PFSK-1 (cell line): ENCODE results near the gene USP17L26.
"Not testable (repeated sequence)": the region's sequence is repeated elsewhere in the genome, so short reads cannot be mapped to it uniquely, and the experiment has no call there.

Experiments
- POLR2AphosphoS5 ChIP-seq: IDR thresholded peaks from 2 replicates; pipeline ENCODE4 v1.6.1; 2012; ENCODE audit warnings: low read depth, mild to moderate bottlenecking, control low read depth, low read length, moderate library complexity
- SIN3A ChIP-seq: IDR thresholded peaks from 2 replicates; pipeline ENCODE4 v1.6.1; 2012; ENCODE audit warnings: mild to moderate bottlenecking, low read length, moderate library complexity, borderline replicate concordance; ENCODE audit not compliant: insufficient read depth
- TAF1 ChIP-seq: IDR thresholded peaks from 2 replicates; pipeline ENCODE4 v1.6.1; 2012; ENCODE audit warnings: low read length, control low read depth, borderline replicate concordance; ENCODE audit not compliant: insufficient read depth
- TF ChIP-seq, protein P1 (sequence below), 2 experiments: IDR thresholded peaks; 2 replicates each; pipeline versions ENCODE4 v1.6.1 to v1.8.0; 2011 to 2012; ENCODE audit warnings: low read depth in 2 of 2, low read length in 2 of 2, control low read depth in 1 of 2, inconsistent platforms in 1 of 2, mild to moderate bottlenecking in 1 of 2, moderate library complexity in 1 of 2; ENCODE audit not compliant: insufficient read depth in 1 of 2

DNA sequence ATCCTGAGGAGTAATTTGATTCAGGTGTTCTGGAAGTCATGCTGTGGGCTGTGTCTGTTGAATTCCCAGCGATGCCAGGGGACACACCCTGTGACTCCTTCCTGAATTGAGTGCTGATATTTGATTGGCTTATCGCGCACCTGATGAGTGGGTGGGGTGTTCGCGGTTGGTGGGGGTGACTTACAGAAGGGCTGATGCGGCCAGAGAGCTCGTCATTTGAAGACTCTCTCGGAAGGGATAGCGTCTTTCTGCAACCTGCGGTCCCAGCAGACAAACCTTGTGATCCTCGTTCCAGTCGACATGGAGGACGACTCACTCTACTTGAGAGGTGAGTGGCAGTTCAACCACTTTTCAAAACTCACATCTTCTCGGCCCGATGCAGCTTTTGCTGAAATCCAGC lies 4.8 kb upstream of the USP17L26 start, which contains the start of gene USP17L25:
- not testable (repeated sequence) for TF ChIP-seq POLR2AphosphoS5, TAF1, SIN3A
- TF ChIP-seq, protein P1, sequence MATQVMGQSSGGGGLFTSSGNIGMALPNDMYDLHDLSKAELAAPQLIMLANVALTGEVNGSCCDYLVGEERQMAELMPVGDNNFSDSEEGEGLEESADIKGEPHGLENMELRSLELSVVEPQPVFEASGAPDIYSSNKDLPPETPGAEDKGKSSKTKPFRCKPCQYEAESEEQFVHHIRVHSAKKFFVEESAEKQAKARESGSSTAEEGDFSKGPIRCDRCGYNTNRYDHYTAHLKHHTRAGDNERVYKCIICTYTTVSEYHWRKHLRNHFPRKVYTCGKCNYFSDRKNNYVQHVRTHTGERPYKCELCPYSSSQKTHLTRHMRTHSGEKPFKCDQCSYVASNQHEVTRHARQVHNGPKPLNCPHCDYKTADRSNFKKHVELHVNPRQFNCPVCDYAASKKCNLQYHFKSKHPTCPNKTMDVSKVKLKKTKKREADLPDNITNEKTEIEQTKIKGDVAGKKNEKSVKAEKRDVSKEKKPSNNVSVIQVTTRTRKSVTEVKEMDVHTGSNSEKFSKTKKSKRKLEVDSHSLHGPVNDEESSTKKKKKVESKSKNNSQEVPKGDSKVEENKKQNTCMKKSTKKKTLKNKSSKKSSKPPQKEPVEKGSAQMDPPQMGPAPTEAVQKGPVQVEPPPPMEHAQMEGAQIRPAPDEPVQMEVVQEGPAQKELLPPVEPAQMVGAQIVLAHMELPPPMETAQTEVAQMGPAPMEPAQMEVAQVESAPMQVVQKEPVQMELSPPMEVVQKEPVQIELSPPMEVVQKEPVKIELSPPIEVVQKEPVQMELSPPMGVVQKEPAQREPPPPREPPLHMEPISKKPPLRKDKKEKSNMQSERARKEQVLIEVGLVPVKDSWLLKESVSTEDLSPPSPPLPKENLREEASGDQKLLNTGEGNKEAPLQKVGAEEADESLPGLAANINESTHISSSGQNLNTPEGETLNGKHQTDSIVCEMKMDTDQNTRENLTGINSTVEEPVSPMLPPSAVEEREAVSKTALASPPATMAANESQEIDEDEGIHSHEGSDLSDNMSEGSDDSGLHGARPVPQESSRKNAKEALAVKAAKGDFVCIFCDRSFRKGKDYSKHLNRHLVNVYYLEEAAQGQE (IDR thresholded peaks at IDR 0.05; ENCODE audit: insufficient read depth in 1 of 2, low read depth in 2 of 2, low read length in 2 of 2) = not testable (repeated sequence)
